Measurements from ENCODE around the gene TNFRSF21. TPM values are rescaled to one million over a fixed set of nuclear protein-coding genes. Genes with fewer than 3 reads are reported as not detected.

TNFRSF21 gene
- total and polyA plus RNA-seq, 2 experiments from 2014 or later, result 16.8 to 19.0 TPM

GRCh38 chr6:47302043-47302442 lies 7.7 kb downstream of the TNFRSF21 start:
- H3K36me3 ChIP-seq, result no peaks in the 10 kb centered on the region
- no peak for DNase-seq (ENCODE audit: low read depth in 1 of 2, low spot score in 1 of 2)
- H3K4me1 ChIP-seq (ENCODE audit: low read depth), result no peaks in the 10 kb centered on the region
- no peaks in the 10 kb centered on the region for H3K9me3 ChIP-seq (ENCODE audit: low read depth)
- H3K27ac ChIP-seq, result no peak overlapping the region
- no peaks in the 10 kb centered on the region for H3K27me3 ChIP-seq
- H3K4me3 ChIP-seq, result no peak overlapping the region
- TF ChIP-seq, protein P1, sequence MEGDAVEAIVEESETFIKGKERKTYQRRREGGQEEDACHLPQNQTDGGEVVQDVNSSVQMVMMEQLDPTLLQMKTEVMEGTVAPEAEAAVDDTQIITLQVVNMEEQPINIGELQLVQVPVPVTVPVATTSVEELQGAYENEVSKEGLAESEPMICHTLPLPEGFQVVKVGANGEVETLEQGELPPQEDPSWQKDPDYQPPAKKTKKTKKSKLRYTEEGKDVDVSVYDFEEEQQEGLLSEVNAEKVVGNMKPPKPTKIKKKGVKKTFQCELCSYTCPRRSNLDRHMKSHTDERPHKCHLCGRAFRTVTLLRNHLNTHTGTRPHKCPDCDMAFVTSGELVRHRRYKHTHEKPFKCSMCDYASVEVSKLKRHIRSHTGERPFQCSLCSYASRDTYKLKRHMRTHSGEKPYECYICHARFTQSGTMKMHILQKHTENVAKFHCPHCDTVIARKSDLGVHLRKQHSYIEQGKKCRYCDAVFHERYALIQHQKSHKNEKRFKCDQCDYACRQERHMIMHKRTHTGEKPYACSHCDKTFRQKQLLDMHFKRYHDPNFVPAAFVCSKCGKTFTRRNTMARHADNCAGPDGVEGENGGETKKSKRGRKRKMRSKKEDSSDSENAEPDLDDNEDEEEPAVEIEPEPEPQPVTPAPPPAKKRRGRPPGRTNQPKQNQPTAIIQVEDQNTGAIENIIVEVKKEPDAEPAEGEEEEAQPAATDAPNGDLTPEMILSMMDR (IDR thresholded peaks at IDR 0.05; ENCODE audit: low read depth, low read length), result no peak

GRCh38 chr6:47301441-47301840 lies 8.3 kb downstream of the TNFRSF21 start:
- H3K4me3 ChIP-seq, result no peak overlapping the region
- H3K27me3 ChIP-seq, result no peaks in the 10 kb centered on the region
- H3K4me1 ChIP-seq (ENCODE audit: low read depth), result no peaks in the 10 kb centered on the region
- H3K27ac ChIP-seq, result no peak overlapping the region
- H3K36me3 ChIP-seq, result no peaks in the 10 kb centered on the region
- no peaks in the 10 kb centered on the region for H3K9me3 ChIP-seq (ENCODE audit: low read depth)
- no peak for DNase-seq (ENCODE audit: low read depth in 1 of 2, low spot score in 1 of 2)
- TF ChIP-seq, protein P1 (IDR thresholded peaks at IDR 0.05; ENCODE audit: low read depth, low read length), result no peak

DNA sequence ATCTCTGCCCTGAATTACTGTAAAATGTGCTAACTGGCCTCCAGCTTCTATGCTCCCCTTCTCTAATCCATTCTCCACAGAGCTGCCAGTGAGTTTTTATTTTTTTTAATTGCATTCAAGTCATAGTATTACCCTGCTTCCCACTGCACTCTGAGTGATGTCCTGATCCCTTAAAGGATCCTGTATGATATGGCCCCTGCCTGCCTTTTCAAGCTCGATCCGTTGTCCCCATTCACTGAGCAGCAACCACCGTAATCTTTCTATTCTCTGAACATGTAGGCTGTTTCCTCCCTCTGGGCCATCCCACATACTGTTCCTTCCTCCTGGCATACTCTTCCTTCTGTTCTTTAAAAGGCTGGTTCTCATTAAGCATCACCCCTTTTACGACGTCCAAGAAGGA lies 9.3 kb downstream of the TNFRSF21 start:
- no peaks in the 10 kb centered on the region for H3K4me1 ChIP-seq (ENCODE audit: low read depth)
- no peak overlapping the region for H3K27ac ChIP-seq
- no peaks in the 10 kb centered on the region for H3K27me3 ChIP-seq
- no peaks in the 10 kb centered on the region for H3K9me3 ChIP-seq (ENCODE audit: low read depth)
- H3K36me3 ChIP-seq, result no peaks in the 10 kb centered on the region
- no peak overlapping the region for H3K4me3 ChIP-seq
- TF ChIP-seq, protein P1 (IDR thresholded peaks at IDR 0.05; ENCODE audit: low read depth, low read length), result no peak
- no peak for DNase-seq (ENCODE audit: low read depth in 1 of 2, low spot score in 1 of 2)

DNA sequence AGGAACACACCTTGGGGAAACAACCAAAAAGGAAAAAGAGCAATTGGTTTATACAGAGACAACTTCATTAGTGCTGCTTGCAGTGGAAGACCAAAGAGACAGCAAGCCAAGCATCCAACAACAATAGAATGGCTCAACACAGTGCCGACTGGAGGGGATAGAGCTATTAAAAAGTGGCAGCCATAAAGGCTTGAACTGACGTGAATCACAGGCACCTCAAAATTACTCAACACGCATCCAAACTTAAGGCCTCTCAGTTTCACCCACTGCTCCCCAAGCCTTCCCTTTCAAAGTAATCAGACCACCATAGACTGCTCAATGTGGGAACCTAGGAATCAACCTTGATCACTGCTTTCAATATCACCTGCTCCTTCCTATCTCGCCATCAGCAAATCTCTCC lies 9.7 kb downstream of the TNFRSF21 start:
- no peak for DNase-seq (ENCODE audit: low read depth in 1 of 2, low spot score in 1 of 2)
- TF ChIP-seq, protein P1 (IDR thresholded peaks at IDR 0.05; ENCODE audit: low read depth, low read length), result no peak
- Histone ChIP-seq H3K4me3 (no peak overlapping the region), H3K27me3 (no peaks in the 10 kb centered on the region), H3K27ac (no peak overlapping the region), H3K36me3 (no peaks in the 10 kb centered on the region), H3K9me3 (ENCODE audit: low read depth) (no peaks in the 10 kb centered on the region), H3K4me1 (ENCODE audit: low read depth) (peaks cover 4% of the 10 kb centered on the region)

DNA sequence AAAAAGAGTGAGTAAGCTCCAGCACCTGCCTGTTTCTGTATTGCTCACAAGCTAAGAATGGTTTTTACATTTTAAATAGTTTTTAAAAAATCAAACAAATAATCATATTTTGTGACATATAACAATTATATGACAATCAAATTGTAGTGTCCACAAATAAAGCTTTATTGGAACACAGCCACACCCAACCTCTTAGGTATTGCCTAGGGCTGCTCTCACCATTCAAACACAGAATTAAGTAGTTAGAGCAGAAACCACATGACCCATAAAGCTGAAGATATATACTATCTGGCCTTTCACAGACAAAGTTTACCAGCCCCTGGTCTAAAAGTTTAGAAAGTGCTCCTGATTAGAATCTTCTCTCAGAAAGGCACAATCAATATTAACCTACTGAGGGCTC lies 11.2 kb downstream of the TNFRSF21 start:
- no peaks in the 10 kb centered on the region for H3K9me3 ChIP-seq (ENCODE audit: low read depth)
- H3K4me3 ChIP-seq, result no peak overlapping the region
- H3K4me1 ChIP-seq (ENCODE audit: low read depth), result peaks cover 13% of the 10 kb centered on the region
- DNase-seq (ENCODE audit: low read depth in 1 of 2, low spot score in 1 of 2), result no peak
- no peak overlapping the region for H3K27ac ChIP-seq
- TF ChIP-seq, protein P1 (IDR thresholded peaks at IDR 0.05; ENCODE audit: low read depth, low read length), result no peak
- H3K27me3 ChIP-seq, result no peaks in the 10 kb centered on the region
- H3K36me3 ChIP-seq, result no peaks in the 10 kb centered on the region

GRCh38 chr6:47294990-47295389 lies 14.7 kb downstream of the TNFRSF21 start:
- Histone ChIP-seq H3K36me3 (no peaks in the 10 kb centered on the region), H3K4me3 (no peak overlapping the region), H3K27me3 (no peaks in the 10 kb centered on the region), H3K4me1 (ENCODE audit: low read depth) (peaks cover 16% of the 10 kb centered on the region), H3K9me3 (ENCODE audit: low read depth) (no peaks in the 10 kb centered on the region), H3K27ac (no peak overlapping the region)
- peak in 1 of 2 donors; percentile 15 for DNase-seq (ENCODE audit: low read depth in 1 of 2, low spot score in 1 of 2)
- TF ChIP-seq, protein P1 (IDR thresholded peaks at IDR 0.05; ENCODE audit: low read depth, low read length), result no peak
